ENCODE measurements around the gene SART1.
A peak's percentile ranks its signal among the peaks of the same experiment; 100 is the strongest.
"Not testable (repeated sequence)": the region's sequence is repeated elsewhere in the genome, so short reads cannot be mapped to it uniquely, and the experiment has no call there.

The SART1 gene

GRCh38 chr11:65988791-65989592 is 27.5 kb downstream of the SART1 start:
- peak; percentile 91 for DNase-seq (ENCODE audit: low read depth)

GRCh38 chr11:65992056-65992455 is 30.5 kb downstream of the SART1 start:
- no peak for DNase-seq (ENCODE audit: low read depth)

GRCh38 chr11:65997286-65997685 is 35.8 kb downstream of the SART1 start:
- no peak for DNase-seq (ENCODE audit: low read depth)

GRCh38 chr11:66001942-66002647 is 40.6 kb downstream of the SART1 start, which contains the start of the genes BANF1 and EIF1AD:
Gene BANF1 (plus strand): TSS chr11:66002503. CDS start chr11:66003251, 748 bp downstream.
Gene EIF1AD (minus strand): TSS chr11:66002157. CDS start chr11:66000389, 1,768 bp downstream.
- DNase-seq (ENCODE audit: low read depth) = peak; percentile 98

GRCh38 chr11:66002648-66003225 is 41.2 kb downstream of the SART1 start:
- DNase-seq (ENCODE audit: low read depth) = peak; percentile 65

- no peak for DNase-seq (ENCODE audit: low read depth)
Measured at GRCh38 chr11:66003291-66003690, 41.8 kb downstream of the SART1 start.

- no peak for DNase-seq (ENCODE audit: low read depth)
Measured at GRCh38 chr11:66004186-66004585, 42.7 kb downstream of the SART1 start.

- no peak for DNase-seq (ENCODE audit: low read depth)
Measured at GRCh38 chr11:66006134-66006890, 44.8 kb downstream of the SART1 start.

- no peak for DNase-seq (ENCODE audit: low read depth)
Measured at GRCh38 chr11:66006891-66007176, 45.3 kb downstream of the SART1 start.

GRCh38 chr11:66007201-66007634 is 45.7 kb downstream of the SART1 start:
- DNase-seq (ENCODE audit: low read depth) = no peak

- DNase-seq (ENCODE audit: low read depth) = no peak
Measured at GRCh38 chr11:66008095-66008467, 46.5 kb downstream of the SART1 start.

GRCh38 chr11:66008468-66009101 is 47.1 kb downstream of the SART1 start:
- no peak for DNase-seq (ENCODE audit: low read depth)

- DNase-seq (ENCODE audit: low read depth) = not testable (repeated sequence)
Measured at GRCh38 chr11:66010036-66010435, 48.5 kb downstream of the SART1 start.

- DNase-seq (ENCODE audit: low read depth) = no peak
Measured at GRCh38 chr11:66011239-66011784, 49.8 kb downstream of the SART1 start.

GRCh38 chr11:66011785-66012303 is 50.3 kb downstream of the SART1 start, which contains the start of gene CST6:
Gene CST6 (plus strand): TSS chr11:66012008. CDS start chr11:66012045, 37 bp downstream.
- no peak for DNase-seq (ENCODE audit: low read depth)

- no peak for DNase-seq (ENCODE audit: low read depth)
Measured at GRCh38 chr11:66012371-66012945, 50.9 kb downstream of the SART1 start.

- no peak for DNase-seq (ENCODE audit: low read depth)
Measured at GRCh38 chr11:66012946-66013761, 51.6 kb downstream of the SART1 start.

GRCh38 chr11:66013762-66014100 is 52.2 kb downstream of the SART1 start:
- no peak for DNase-seq (ENCODE audit: low read depth)

GRCh38 chr11:66014804-66015453 is 53.4 kb downstream of the SART1 start:
- no peak for DNase-seq (ENCODE audit: low read depth)
